Measurements from ENCODE around the gene S1PR3. TPM values are rescaled to one million over a fixed set of nuclear protein-coding genes. Genes with fewer than 3 reads are reported as not detected.

The S1PR3 gene
- total RNA-seq: 17.8 and 18.9 TPM in 2 replicates

DNA sequence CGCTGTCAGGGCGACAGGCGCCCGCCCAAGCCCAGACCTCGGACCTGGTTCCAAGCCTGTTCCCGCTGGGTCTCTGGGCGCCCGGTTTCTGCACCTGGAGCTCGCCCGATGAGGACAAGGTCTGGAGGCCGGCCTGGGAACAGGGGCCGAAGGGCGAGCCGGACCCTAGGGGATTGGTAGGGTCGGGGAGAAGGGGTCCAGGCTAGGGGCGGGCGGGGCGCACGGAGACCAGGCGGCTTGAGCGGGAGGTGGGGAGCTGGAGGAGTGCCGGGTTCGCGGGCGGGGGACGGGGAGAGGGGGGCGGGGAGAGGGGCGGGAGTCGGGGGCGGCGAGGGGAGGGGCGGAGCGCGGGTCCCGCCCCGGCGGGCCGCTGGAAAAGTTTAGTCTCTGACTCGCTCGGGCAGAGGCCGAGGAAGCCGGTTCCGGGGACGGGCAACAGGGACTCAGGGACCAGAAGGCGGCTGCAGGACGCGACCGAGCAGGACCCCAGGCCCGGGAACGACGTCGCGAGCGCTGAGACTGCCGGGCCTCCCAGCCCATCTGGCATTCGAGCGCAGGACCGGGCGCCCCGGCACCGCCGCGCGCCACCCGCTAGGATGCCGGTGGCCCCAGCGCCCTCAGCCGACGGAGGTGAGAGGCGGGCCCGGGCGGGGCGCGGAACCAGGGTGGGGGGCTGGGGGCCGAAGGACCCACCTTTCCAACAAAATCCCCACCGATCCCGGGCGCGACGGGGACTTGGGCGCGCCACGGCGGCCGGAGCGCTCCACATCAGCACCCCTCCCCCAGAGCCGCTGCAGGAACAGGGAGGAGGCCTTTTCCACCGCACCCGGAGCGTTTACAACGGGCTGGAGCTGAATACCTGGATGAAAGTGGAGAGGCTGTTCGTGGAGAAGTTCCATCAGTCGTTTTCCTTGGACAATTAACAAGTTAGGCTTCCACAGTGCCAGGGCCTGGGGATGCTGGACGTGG lies at the start of gene S1PR3:
Gene S1PR3, plus strand, starts transcription at position 403 of the 969 bp plus-strand sequence. CDS start 9,733 bp downstream, outside the sequence.

Other genes starting within 250 kb of the S1PR3 start
- gene SHC3, start 187.3 kb downstream of the S1PR3 start, total RNA-seq: 0.29 and 1.3 TPM in 2 replicates